Measurements from ENCODE around the gene PTH1R.

Gene PTH1R

DNA sequence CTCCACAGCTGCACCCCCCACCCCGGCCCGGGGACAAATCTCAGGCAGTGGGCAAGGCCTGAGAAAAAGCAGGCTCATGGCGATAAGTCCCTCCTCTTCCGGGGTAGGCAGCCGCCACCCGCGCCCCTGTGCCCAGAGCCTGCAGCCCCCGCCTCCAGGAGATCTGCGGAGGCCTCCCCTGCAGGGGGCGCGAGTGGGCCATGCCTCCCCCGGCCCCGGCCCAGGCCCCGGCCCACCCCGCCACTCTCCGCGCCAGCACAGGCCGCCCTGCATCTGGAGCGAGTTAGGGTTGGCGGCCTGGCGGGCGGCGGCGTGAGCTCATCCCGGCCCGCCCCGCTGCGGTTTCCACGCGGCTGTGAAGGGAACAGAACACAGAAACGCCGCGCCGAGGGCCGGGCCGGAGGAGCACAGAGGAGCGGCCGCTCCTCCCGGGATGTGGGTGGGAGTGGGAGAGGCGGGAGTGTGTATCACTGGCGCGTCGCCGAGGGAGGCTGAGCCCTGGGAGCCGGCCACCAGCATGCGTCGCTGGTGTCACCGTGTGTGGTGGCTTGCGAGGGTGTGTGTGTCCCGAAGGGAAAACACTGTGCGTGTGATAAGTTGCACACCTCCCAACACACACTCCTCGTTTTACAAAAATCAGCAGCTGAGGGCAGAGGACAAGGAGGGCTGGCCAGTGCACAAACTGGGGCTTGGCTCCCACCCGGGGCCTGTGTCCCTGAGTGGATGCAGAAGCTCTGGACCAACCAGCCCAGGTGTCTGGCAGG lies 31.5 kb upstream of the PTH1R start:
- TF ChIP-seq CTCF (IDR thresholded peaks at IDR 0.05): peak; percentile 80
- no peak for TF ChIP-seq ZFX (IDR thresholded peaks at IDR 0.05; ENCODE audit: borderline replicate concordance)

GRCh38 chr3:46846624-46847542 lies 30.6 kb upstream of the PTH1R start:
- H3K27ac ChIP-seq: no peak overlapping the region; the same call in 1 of the 2 replicates
- TF ChIP-seq ZFX (IDR thresholded peaks at IDR 0.05; ENCODE audit: borderline replicate concordance): no peak
- TF ChIP-seq CTCF (IDR thresholded peaks at IDR 0.05): no peak

More for the DNA sequence above, 31.5 kb upstream of the PTH1R start:
- H3K27ac ChIP-seq: peak overlapping the region; percentile 33

GRCh38 chr3:46847744-46848143 lies 29.8 kb upstream of the PTH1R start:
- TF ChIP-seq CTCF (IDR thresholded peaks at IDR 0.05): no peak
- no peak for TF ChIP-seq ZFX (IDR thresholded peaks at IDR 0.05; ENCODE audit: borderline replicate concordance)
- H3K27ac ChIP-seq: no peak overlapping the region

- TF ChIP-seq ZFX (IDR thresholded peaks at IDR 0.05; ENCODE audit: borderline replicate concordance) (no peak), CTCF (IDR thresholded peaks at IDR 0.05) (peak; percentile 45)
- H3K27ac ChIP-seq: no peak overlapping the region
Measured at GRCh38 chr3:46848271-46849044, 29.1 kb upstream of the PTH1R start.

DNA sequence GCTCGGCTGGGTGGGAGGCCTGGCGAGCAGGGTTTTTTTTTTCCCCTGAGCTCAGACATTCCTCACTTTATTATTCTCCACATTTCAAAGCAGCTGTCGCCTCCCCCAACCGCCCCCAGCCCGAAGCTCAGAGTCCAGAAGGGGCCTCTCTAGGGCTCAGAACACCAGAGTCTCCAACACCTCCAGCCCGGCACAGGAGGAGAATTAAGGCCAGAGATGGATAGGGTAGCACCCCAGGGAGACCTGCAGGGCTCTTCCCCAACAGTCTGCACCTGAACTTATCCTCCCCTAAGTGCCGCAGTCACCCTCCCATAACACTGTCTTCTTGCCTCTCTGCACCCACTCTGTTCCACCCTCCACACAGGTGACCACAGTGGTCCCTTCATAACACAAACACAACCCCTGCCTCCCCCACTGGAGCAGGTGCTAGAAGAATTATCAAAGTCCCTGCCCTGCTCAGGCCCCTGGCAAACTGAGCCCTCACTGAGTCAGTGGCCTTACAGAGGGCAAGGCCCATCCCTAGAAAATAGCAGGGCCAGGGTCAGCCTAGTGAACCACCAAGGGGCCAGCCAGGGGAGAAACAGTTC lies 28.4 kb upstream of the PTH1R start:
- H3K27ac ChIP-seq: no peak overlapping the region
- TF ChIP-seq CTCF (IDR thresholded peaks at IDR 0.05) (no peak), ZFX (IDR thresholded peaks at IDR 0.05; ENCODE audit: borderline replicate concordance) (no peak)

GRCh38 chr3:46849686-46850467 lies 27.6 kb upstream of the PTH1R start:
- no peak overlapping the region for H3K27ac ChIP-seq
- no peak for TF ChIP-seq ZFX (IDR thresholded peaks at IDR 0.05; ENCODE audit: borderline replicate concordance)
- TF ChIP-seq CTCF (IDR thresholded peaks at IDR 0.05): no peak

Measured in 22Rv1 (cell line).